ENCODE measurements around the gene CDC20B. TPM values are rescaled to one million over a fixed set of nuclear protein-coding genes. Genes with fewer than 3 reads are reported as not detected.
A peak's percentile ranks its signal among the peaks of the same experiment; 100 is the strongest.

The CDC20B gene
- polyA plus RNA-seq (ENCODE audit: insufficient read length in 4 of 4) = under 1 TPM; 0.54 to 0.95 (median 0.69) TPM

DNA sequence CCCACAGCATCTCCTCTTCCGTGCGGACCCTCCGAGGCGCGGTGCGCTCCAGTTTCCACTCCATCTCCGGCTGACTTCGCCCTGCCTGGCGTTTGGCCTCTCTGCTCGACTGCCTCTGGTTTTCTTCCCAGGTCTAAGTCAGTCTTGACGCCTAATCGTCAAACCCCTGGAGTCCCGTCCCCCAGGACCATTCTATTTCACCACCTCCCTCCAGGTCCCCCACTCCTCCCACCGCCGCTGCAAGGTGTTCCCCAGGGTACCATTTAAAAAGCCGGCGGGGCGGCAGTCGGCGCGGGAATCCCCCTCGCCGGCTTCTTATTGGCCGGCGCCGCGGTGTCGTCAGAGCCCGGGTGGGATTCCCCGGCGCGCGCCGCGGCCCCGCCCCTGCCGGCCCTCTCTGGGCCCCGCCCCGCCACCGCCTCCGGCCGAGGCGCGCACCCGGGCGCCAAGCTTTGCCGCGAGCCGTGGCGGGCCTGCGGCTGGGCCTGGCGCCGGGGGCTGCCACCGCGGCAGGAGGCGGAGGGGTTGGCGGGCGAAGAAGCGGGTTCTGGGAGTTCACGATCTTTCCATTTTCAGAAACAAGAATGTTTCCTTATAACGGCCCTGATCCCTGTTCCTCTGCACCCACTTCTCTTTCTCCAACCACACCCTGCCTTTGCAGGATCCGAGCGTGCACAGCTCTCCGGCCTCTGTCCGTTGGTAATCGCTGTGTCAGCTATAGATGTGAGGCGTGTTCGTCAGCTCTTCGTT, at the start of gene CDC20B:
Gene CDC20B (minus strand): TSS at position 241 of the 750 bp plus-strand sequence. CDS start 177 bp downstream, at position 64.
- DNase-seq (ENCODE audit: low read depth in 4 of 4, low spot score in 2 of 4) = no peak

DNA sequence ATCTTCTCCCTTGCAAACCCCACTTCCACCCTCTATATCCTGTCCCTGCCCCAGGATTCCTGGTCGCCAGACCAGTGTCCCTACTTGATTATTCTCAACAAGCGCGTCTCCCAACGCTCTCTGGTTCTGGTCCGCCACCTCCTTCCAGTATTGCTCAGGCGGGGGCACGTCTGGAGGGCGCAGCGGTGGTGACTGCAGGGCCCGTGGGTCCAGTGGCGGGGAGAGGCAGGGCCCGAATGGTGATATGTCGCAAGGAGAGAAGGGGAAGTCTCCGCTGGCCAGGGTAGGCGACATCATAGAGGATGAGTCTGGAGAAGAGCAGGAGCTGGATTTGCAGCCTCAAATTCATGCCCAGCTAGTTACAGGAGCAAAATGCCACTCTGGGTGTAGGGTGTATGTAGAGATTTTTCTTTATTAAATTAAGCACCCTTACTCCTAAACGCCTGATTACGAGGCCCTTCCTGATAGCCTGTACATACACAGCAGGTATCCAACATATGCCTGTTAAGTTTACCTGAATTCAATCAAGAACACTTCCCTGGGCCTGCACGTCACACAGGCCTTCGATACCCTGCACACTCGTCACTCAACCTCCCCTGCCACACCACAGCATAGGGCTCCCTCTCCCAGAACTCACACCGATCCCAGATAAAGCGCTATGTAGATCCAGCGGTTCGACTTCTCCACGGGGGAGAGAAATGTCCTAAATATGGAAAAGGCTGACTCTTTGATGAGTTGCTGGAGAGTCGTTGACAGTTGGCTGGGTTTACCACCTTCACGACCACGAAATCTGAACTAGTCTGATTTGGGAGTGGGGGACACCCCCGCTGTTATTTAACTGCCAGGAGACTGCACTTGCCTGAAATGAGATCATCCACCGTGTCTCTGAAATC, 49.4 kb upstream of the CDC20B start:
- DNase-seq (ENCODE audit: low read depth in 4 of 4, low spot score in 2 of 4) = no peak

- no peak for DNase-seq (ENCODE audit: low read depth in 4 of 4, low spot score in 2 of 4)
These were observed 47.6 kb upstream of the CDC20B start for GRCh38 chr5:55220433-55221185.

GRCh38 chr5:55219770-55220169, 46.8 kb upstream of the CDC20B start:
- DNase-seq (ENCODE audit: low read depth in 4 of 4, low spot score in 2 of 4) = no peak

DNA sequence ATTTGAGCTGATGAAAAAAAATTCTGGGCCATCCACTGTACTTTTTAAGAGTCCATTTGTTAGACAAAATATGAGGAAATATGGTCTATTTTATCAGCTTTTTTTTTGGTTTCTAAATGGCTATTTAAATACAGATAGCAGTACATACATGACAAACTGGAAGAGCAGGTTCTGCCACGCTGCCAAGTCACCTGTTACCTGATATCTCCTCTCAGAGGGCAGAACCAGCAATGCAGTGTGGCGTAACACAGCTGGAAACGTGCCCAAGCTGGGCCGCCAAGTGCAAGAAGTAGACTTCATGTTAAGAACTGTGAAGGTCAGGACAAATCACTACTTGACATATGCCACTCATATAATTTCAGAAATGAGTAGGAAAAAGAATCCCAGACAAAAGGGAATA, 46.0 kb upstream of the CDC20B start:
- DNase-seq (ENCODE audit: low read depth in 4 of 4, low spot score in 2 of 4) = no peak

DNA sequence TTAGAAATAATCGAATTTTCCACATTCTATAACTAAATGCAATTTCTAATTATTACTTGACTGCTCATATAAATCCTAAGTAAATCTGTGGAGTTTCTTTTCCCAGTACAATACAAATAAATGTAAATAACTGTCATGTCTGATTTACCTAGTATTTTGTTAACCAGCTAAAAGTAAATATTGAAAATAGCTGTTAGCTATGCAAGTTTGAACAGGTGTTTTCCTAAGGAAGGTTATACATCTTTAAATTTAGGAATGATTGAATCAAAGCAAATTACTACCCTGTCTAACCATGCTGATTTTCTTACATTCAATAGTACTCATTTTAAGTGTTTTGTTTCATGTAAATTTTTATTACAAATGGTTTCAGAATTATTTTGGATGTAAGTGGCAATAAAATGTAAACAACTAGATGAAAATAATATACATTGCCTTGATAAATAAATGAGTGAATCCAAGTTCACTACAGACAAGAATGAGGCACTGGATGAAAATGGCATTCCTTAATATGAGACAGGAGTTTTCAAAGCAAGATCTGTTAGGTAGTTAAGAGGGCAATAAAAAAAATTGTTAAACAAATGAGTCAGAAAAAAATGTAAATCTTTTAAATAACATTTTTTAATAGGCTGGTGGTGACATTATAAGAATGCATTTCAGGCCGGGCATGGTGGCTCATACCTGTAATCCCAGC, 38.4 kb upstream of the CDC20B start:
- no peak for DNase-seq (ENCODE audit: low read depth in 4 of 4, low spot score in 2 of 4)

DNA sequence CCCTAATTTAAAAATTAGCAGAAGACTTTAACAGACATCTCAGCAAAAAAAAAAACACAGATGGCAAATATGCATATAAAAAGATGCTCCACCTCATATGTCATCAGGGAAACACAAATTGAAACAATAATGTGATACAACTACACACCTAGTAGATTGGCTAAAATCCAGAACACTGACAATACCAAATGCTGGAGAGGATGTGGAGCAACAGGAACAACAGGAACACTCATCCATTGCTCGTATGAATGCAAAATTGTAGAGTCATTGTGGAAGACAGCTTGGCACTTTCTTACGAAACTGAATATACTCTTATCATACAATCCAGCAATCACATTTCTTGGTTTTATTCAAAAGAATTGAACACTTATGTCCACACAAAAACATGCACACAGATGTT, 32.0 kb upstream of the CDC20B start:
- no peak for DNase-seq (ENCODE audit: low read depth in 4 of 4, low spot score in 2 of 4)

DNA sequence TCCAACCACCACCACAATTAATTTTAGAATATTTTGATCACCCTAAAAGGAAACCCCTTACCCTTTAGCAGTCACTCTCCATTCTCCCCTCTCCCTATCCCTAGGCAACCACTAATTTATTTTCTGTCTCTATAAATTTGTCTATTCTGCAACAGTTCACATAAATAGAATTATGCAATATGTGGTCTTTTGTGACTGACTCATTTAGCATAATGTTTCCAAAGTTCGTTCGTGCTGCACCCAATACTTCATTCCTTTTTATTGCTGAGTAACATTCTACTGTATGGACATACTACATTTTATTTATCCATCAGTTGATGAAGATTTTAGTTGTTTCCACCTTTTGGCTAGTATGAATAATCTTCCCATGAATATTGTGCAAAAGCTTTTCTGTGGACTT, 18.2 kb upstream of the CDC20B start:
- no peak for DNase-seq (ENCODE audit: low read depth in 4 of 4, low spot score in 2 of 4)

DNA sequence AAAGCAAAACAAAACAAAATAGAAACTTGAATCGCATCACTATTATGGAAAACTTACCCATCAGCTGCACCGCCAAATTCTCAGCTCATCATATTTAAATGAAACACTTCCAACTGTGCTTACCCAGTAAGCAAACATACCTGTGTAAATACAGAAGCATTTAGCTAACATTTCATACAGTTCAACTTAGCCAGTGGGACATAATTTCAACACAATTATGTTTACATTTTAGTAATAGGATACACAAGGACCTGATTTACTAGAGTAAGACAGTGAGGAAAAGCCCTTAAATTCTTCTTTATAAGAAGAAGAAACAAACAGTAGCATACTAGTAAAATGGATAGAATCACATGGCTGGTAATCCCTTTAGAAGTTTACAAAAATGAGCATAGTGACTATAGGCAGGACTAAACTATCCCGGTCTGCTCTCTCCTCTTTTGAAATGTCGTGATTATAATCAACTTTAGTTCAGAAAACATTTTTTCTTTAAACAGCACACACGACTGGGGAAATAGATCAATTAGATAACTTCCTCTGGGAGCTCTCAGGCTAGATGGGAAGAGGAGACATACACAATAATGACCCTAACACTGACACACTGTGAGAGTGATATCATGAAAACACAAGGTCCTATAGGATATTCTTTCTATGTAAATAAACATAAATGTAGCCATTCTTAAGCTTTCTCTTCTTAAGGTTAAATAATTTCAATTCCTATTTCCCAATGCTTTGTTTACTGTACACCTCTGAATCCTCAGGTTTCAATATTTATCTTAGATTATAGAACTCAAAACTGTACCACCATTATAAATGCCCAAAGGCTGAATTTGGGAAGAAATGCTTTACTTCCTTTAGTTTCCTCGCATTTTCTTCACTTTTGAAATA, 15.9 kb upstream of the CDC20B start:
- no peak for DNase-seq (ENCODE audit: low read depth in 4 of 4, low spot score in 2 of 4)

- no peak for DNase-seq (ENCODE audit: low read depth in 4 of 4, low spot score in 2 of 4)
These were observed 14.4 kb upstream of the CDC20B start for GRCh38 chr5:55187370-55187769.

DNA sequence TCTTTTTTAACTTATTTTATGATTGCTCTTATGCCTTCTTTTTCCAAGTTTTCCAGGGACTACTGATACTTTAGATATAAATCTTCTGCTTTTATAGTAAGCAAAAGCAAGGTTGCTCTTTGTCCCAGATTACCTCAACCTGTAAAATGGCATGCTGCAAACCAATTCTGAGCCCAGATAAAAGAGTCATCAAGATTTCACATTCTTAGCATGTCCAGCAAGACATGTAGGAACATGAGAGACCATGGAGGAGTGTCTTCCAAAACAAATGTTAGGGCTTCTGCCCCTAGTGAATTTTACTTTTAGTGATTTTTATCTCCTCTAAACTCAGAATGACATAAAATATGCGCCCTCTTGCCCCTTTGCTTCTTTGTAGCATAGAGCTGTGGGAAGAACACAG, 7.0 kb upstream of the CDC20B start:
- no peak for DNase-seq (ENCODE audit: low read depth in 4 of 4, low spot score in 2 of 4)

GRCh38 chr5:55177078-55177477, 4.1 kb upstream of the CDC20B start:
- no peak for DNase-seq (ENCODE audit: low read depth in 4 of 4, low spot score in 2 of 4)

- DNase-seq (ENCODE audit: low read depth in 4 of 4, low spot score in 2 of 4) = no peak
These were observed 3.3 kb upstream of the CDC20B start for GRCh38 chr5:55176176-55176818.

DNA sequence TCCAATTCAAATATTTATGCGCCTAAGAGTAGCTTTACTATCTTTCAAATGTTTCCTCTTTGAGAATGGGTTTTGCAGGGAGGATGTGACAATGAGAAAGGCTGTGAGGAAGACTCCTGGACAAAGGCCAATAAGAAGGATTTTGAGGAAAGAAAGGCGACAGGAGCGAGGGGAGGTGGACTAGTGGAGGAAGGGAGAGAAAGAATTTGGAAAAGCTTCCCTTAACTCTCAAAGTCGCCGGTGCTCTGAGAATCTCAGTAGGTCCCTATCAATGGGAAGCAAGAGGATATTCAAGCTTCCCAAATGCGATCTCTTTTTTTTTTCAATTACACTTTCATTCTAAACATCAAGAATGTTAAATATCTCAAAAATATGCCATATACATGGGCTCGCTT, 2.8 kb upstream of the CDC20B start:
- no peak for DNase-seq (ENCODE audit: low read depth in 4 of 4, low spot score in 2 of 4)

GRCh38 chr5:55173687-55174230, 782 bp upstream of the CDC20B start:
- DNase-seq (ENCODE audit: low read depth in 4 of 4, low spot score in 2 of 4) = no peak

GRCh38 chr5:55172051-55172899, 702 bp downstream of the CDC20B start:
- DNase-seq (ENCODE audit: low read depth in 4 of 4, low spot score in 2 of 4) = peak in 2 of 4 donors; percentile 66 to 83

DNA sequence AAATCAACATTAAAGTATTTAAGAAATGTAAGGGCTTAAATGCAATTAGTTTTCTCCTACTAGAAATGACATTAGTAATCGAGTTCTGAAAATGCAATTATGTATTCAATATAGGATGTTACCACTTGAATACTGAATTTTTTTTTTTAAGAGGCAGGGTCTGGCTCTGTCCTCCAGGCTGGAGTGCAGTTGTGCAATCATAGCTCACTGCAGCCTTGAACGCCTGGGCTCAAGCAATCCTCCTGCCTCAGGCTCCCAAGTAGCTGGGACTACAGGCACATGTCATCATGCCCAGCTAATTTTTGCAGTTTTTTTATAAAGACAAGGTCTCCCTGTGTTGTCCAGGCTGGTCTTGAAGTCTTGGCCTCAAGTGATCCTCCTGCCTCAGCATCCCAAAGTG, 1.5 kb downstream of the CDC20B start:
- DNase-seq (ENCODE audit: low read depth in 4 of 4, low spot score in 2 of 4) = no peak

DNA sequence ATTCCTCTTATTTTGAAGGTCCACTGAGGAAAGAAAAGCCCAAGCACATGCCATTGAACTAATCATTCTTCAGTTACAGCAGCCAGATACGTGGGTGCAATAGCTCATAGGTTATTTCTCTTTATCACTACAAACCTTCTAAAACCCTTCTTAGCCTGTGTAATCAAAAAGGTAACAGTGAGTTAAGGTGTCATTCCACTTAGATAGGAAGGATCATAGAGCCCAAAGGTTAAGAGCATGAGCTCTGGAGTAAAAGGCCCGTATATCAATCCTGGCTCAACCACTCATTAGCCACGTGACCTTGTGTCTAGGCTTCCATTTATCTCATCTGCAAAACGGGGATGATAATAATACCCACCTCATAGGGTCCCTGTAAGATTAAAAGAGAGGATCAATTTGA, 10.3 kb downstream of the CDC20B start:
- DNase-seq (ENCODE audit: low read depth in 4 of 4, low spot score in 2 of 4) = no peak
